Right cardiac atrium (tissue), 5 donors: ENCODE results near the gene CAPN8. TPM values are rescaled to one million over a fixed set of nuclear protein-coding genes. Genes with fewer than 3 reads are reported as not detected.

Experiments
- ATAC-seq, 2 donors: fragments of 200-7000 bp; cut with Tn5 transposase; one replicate each; pipeline versions ENCODE4 v1.8.0 to v1.9.1; 2020; ENCODE audit warnings: moderate library complexity in 2 of 2, mild to moderate bottlenecking in 1 of 2
- DNase-seq, 3 donors: peaks; one replicate each; pipeline ENCODE4 v3.0.0-alpha.2; 2020
- H3K27ac ChIP-seq: one replicate; pipeline ENCODE4 v1.5.1; 2013; ENCODE audit warnings: mild to moderate bottlenecking, low read length, control low read depth, moderate library complexity
- H3K27me3 ChIP-seq: one replicate; pipeline ENCODE4 v1.6.1; 2013; ENCODE audit not compliant: control insufficient read depth, insufficient read depth
- H3K4me1 ChIP-seq: one replicate; pipeline ENCODE4 v1.6.1; 2013; ENCODE audit warnings: low read length; ENCODE audit not compliant: control insufficient read depth, insufficient read depth
- H3K4me3 ChIP-seq: one replicate; pipeline ENCODE4 v1.5.1; 2013; ENCODE audit warnings: low read length, control low read depth
- H3K9me3 ChIP-seq: one replicate; pipeline ENCODE4 v1.6.1; 2013; ENCODE audit warnings: low read length; ENCODE audit not compliant: control insufficient read depth
- WGBS: extraction: QIAGEN DNeasy Blood & Tissue Kit; methylation state at CpG from one replicate; pipeline ENCODE4 v1.1.7; 2013; 5-methylcytosine and 5-hydroxymethylcytosine counted together
- intact Hi-C, 4 donors: fragments of 100-400 bp; cut with DNase I; formaldehyde crosslinking; loops; one replicate each; pipeline versions ENCODE4 v1.11.0 to v1.14.0; 2022 to 2023
- polyA plus RNA-seq: library from polyadenylated mRNA; stranded (reverse); fragments of 200-250 nt; gene quantifications from one replicate; pipeline ENCODE4 v1.2.3, GENCODE V29; 2013
- total RNA-seq, 4 donors: library from RNA; stranded (reverse); fragmentation: NEBNext Ultra II Directional; extraction: Animal tissue kit (Norgen Biotek cat#: 25700); gene quantifications; one replicate each; pipeline ENCODE4 v1.2.1, GENCODE V29; 2021
- donor health status: healthy with polysubstance abuse.
- donor health status: DM: no; HTN: yes; CAD: no.
- donor health status: DM: no; HTN: no; CAD: no.
- donor health status: DM: no; HTN: yes; CAD: no; lungs with severe emphysema.
- donor health status: DM: yes; HTN: yes; CAD: no.

CAPN8 gene
- total and polyA plus RNA-seq, 5 donors: 0.23 TPM; not detected in 4

GRCh38 chr1:223709598-223709997 is 44.1 kb upstream of the CAPN8 start:
- intact Hi-C loops: no loop called here
- 46% methylated on average over 3 of the region's 3 CpGs for WGBS
- no peak for DNase-seq
- no peaks in the 10 kb centered on the region for H3K9me3 ChIP-seq
- no peak overlapping the region for H3K4me3 ChIP-seq
- H3K27me3 ChIP-seq: no peaks in the 10 kb centered on the region
- H3K4me1 ChIP-seq: peaks cover 30% of the 10 kb centered on the region
- H3K27ac ChIP-seq: no peak overlapping the region
- no peak for ATAC-seq

GRCh38 chr1:223708651-223709268 is 43.3 kb upstream of the CAPN8 start:
- 78% methylated on average over 3 of the region's 3 CpGs for WGBS
- intact Hi-C loops: no loop called here
- ATAC-seq (no peak), DNase-seq (peak in 1 of 3 donors; percentile 35)
- Histone ChIP-seq H3K9me3 (no peaks in the 10 kb centered on the region), H3K27me3 (no peaks in the 10 kb centered on the region), H3K4me1 (peaks cover 28% of the 10 kb centered on the region), H3K27ac (peak overlapping the region; percentile 35), H3K4me3 (no peak overlapping the region)

- intact Hi-C loops: no loop called here
- Histone ChIP-seq H3K4me1 (peaks cover 26% of the 10 kb centered on the region), H3K27me3 (no peaks in the 10 kb centered on the region), H3K9me3 (no peaks in the 10 kb centered on the region), H3K27ac (no peak overlapping the region), H3K4me3 (no peak overlapping the region)
- ATAC-seq (no peak), DNase-seq (no peak)
- 69% methylated on average over 5 of the region's 5 CpGs for WGBS
Measured at GRCh38 chr1:223708001-223708359, 42.5 kb upstream of the CAPN8 start.

GRCh38 chr1:223707256-223708000 is 41.9 kb upstream of the CAPN8 start:
- Histone ChIP-seq H3K27me3 (no peaks in the 10 kb centered on the region), H3K27ac (peak overlapping the region; percentile 37), H3K4me1 (peaks cover 26% of the 10 kb centered on the region), H3K9me3 (no peaks in the 10 kb centered on the region), H3K4me3 (no peak overlapping the region)
- ATAC-seq (peak; percentile 77 to 89), DNase-seq (peak in 2 of 3 donors; percentile 79 to 82)
- intact Hi-C loops: no loop called here
- WGBS: 43% methylated on average over 6 of the region's 6 CpGs

- peaks cover 26% of the 10 kb centered on the region for H3K4me1 ChIP-seq
- no peak overlapping the region for H3K4me3 ChIP-seq
- WGBS: 53% methylated on average over 12 of the region's 12 CpGs
- no peak for ATAC-seq
- no peak for DNase-seq
- no peaks in the 10 kb centered on the region for H3K9me3 ChIP-seq
- peak overlapping the region; percentile 47 for H3K27ac ChIP-seq
- H3K27me3 ChIP-seq: no peaks in the 10 kb centered on the region
- intact Hi-C loops: no loop called here
Measured at GRCh38 chr1:223706077-223706973, 40.8 kb upstream of the CAPN8 start.

GRCh38 chr1:223704921-223705878 is 39.7 kb upstream of the CAPN8 start:
- peaks cover 26% of the 10 kb centered on the region for H3K4me1 ChIP-seq
- H3K27ac ChIP-seq: peak overlapping the region; percentile 61
- intact Hi-C loops: no loop called here
- H3K4me3 ChIP-seq: peak overlapping the region; percentile 13
- ATAC-seq (peak; percentile 68 to 71), DNase-seq (peak in 2 of 3 donors; percentile 69 to 72)
- H3K9me3 ChIP-seq: no peaks in the 10 kb centered on the region
- 21% methylated on average over 8 of the region's 8 CpGs for whole genome bisulfite sequencing
- H3K27me3 ChIP-seq: no peaks in the 10 kb centered on the region

- no peak overlapping the region for H3K27ac ChIP-seq
- H3K9me3 ChIP-seq: no peaks in the 10 kb centered on the region
- H3K27me3 ChIP-seq: no peaks in the 10 kb centered on the region
- peaks cover 26% of the 10 kb centered on the region for H3K4me1 ChIP-seq
- no peak for DNase-seq
- WGBS: 72% methylated on average over 1 of the region's 1 CpG
- no peak overlapping the region for H3K4me3 ChIP-seq
- ATAC-seq: no peak
- intact Hi-C loops: no loop called here
Measured at GRCh38 chr1:223703668-223704013, 38.1 kb upstream of the CAPN8 start.

- H3K27me3 ChIP-seq: no peaks in the 10 kb centered on the region
- WGBS: 91% methylated on average over 4 of the region's 4 CpGs
- peaks cover 24% of the 10 kb centered on the region for H3K4me1 ChIP-seq
- DNase-seq: no peak
- no peak overlapping the region for H3K4me3 ChIP-seq
- intact Hi-C loops: no loop called here
- ATAC-seq: no peak
- H3K27ac ChIP-seq: no peak overlapping the region
- H3K9me3 ChIP-seq: no peaks in the 10 kb centered on the region
Measured at GRCh38 chr1:223702735-223703667, 37.5 kb upstream of the CAPN8 start.

GRCh38 chr1:223700942-223701637 is 35.6 kb upstream of the CAPN8 start:
- ATAC-seq (peak; percentile 34 to 53), DNase-seq (peak in 2 of 3 donors; percentile 46 to 56)
- Histone ChIP-seq H3K27ac (peak overlapping the region; percentile 48), H3K27me3 (no peaks in the 10 kb centered on the region), H3K9me3 (no peaks in the 10 kb centered on the region), H3K4me3 (no peak overlapping the region), H3K4me1 (peaks cover 15% of the 10 kb centered on the region)
- WGBS: 63% methylated on average over 8 of the region's 8 CpGs
- intact Hi-C loops: no loop called here
